Endothelial cell of umbilical vein (primary cell): ENCODE data around the gene CHTOP. TPM values are rescaled to one million over a fixed set of nuclear protein-coding genes. Genes with fewer than 3 reads are reported as not detected.

Experiments
- BruUV-seq: library from RNA; stranded (reverse); fragments of 400-500 nt; replicated peaks from 2 replicates; lab custom pipeline; 2021; lab: Mats Ljungman, UMichigan
- CTCF ChIA-PET: fragments of 300-600, 350-600 bp; sonication (Branson Sonifier 250); formaldehyde crosslinking; loops from one replicate; lab custom pipeline; 2021; ENCODE audit warnings: antibody characterized with exemption, inconsistent platforms; lab: Charles Lee
- POLR2A ChIA-PET: fragments of 300-600, 350-600 bp; sonication (Branson Sonifier 250); formaldehyde crosslinking; loops from one replicate; lab custom pipeline; 2021; ENCODE audit warnings: antibody characterized with exemption, inconsistent platforms; lab: Charles Lee
- DNase-seq: peaks from one replicate; pipeline ENCODE4 v3.0.0-alpha.2; 2011; ENCODE audit warnings: low read depth, low spot score
- FAIRE-seq: peaks from 2 replicates; lab custom pipeline; 2011; peaks lifted over from hg19 to GRCh38; lab: Jason Lieb, UNC
- H2AFZ ChIP-seq: 2 replicates; pipeline ENCODE4 v1.6.0; 2012; ENCODE audit warnings: low read depth, low read length, control low read depth, inconsistent platforms
- H3K27ac ChIP-seq: 2 replicates; pipeline ENCODE4 v1.5.1; 2011; ENCODE audit warnings: low read depth, mild to moderate bottlenecking, control low read depth, low read length, moderate library complexity; ENCODE audit not compliant: insufficient read depth
- H3K27me3 ChIP-seq, 2 experiments: 2 replicates each; pipeline versions ENCODE4 v1.6.0 to v1.6.1; 2011; ENCODE audit warnings: low read length in 2 of 2, mixed read lengths in 1 of 2; ENCODE audit not compliant: control insufficient read depth in 2 of 2, insufficient read depth in 2 of 2
- H3K36me3 ChIP-seq, 2 experiments: 2 replicates in 1 of 2; 3 replicates in 1 of 2; pipeline ENCODE4 v1.5.1; 2011; ENCODE audit warnings: low read length in 2 of 2, mild to moderate bottlenecking in 1 of 2, moderate library complexity in 1 of 2; ENCODE audit not compliant: control insufficient read depth in 2 of 2, insufficient read depth in 2 of 2; ENCODE audit errors: extremely low read depth in 1 of 2
- H3K4me1 ChIP-seq: 3 replicates; pipeline ENCODE4 v1.5.1; 2011; ENCODE audit warnings: mild to moderate bottlenecking, low read length; ENCODE audit not compliant: control insufficient read depth, insufficient read depth; ENCODE audit errors: extremely low read depth
- H3K4me2 ChIP-seq: 2 replicates; pipeline ENCODE4 v1.6.1; 2011; ENCODE audit warnings: low read length, control low read depth, mixed read lengths; ENCODE audit not compliant: insufficient read depth
- H3K4me3 ChIP-seq, 3 experiments: fragments of 200-600 bp in 1 of 3; sonication (generic), shearing (Covaris generic) in 1 of 3; replicated peaks in 1 of 3; 2 replicates each; pipeline ENCODE4 v1.5.1; 2011 to 2016; ENCODE audit warnings: control low read depth in 3 of 3, low read length in 3 of 3, mild to moderate bottlenecking in 2 of 3, inconsistent platforms in 1 of 3, low read depth in 1 of 3, moderate library complexity in 1 of 3; ENCODE audit not compliant: insufficient read depth in 1 of 3
- H3K79me2 ChIP-seq: 2 replicates; pipeline ENCODE4 v1.6.0; 2012; ENCODE audit warnings: low read length, inconsistent platforms; ENCODE audit not compliant: control insufficient read depth, insufficient read depth
- H3K9ac ChIP-seq: replicated peaks from 2 replicates; pipeline ENCODE3; 2011; ENCODE audit warnings: low read length, control low read depth; ENCODE audit not compliant: insufficient read depth; ENCODE audit errors: extremely low read depth
- H3K9me1 ChIP-seq: replicated peaks from 3 replicates; pipeline ENCODE4 v1.6.0; 2011; ENCODE audit warnings: mild to moderate bottlenecking, low read length; ENCODE audit not compliant: control insufficient read depth, insufficient read depth; ENCODE audit errors: extremely low read depth
- H3K9me3 ChIP-seq: replicated peaks from 2 replicates; pipeline ENCODE4 v1.5.1; 2012; ENCODE audit warnings: low read length, inconsistent platforms; ENCODE audit not compliant: control insufficient read depth, insufficient read depth
- H4K20me1 ChIP-seq: replicated peaks from 2 replicates; pipeline ENCODE3; 2011; ENCODE audit warnings: mild to moderate bottlenecking, low read length; ENCODE audit not compliant: control insufficient read depth, insufficient read depth; ENCODE audit errors: extremely low read depth
- EZH2 ChIP-seq: IDR thresholded peaks from 2 replicates; pipeline ENCODE4 v1.6.1; 2012; ENCODE audit warnings: borderline replicate concordance, low read depth, mild to moderate bottlenecking, moderate library complexity, low read length, inconsistent platforms; ENCODE audit not compliant: severe bottlenecking
- GATA2 ChIP-seq: IDR thresholded peaks from 2 replicates; pipeline ENCODE4 v1.7.0; 2011; ENCODE audit warnings: low read depth, mild to moderate bottlenecking, moderate library complexity, mixed read lengths, low read length; ENCODE audit not compliant: insufficient read length, insufficient read depth
- JUN ChIP-seq: IDR thresholded peaks from 2 replicates; pipeline ENCODE4 v1.6.1; 2011; ENCODE audit warnings: borderline replicate concordance, low read depth; ENCODE audit not compliant: insufficient read length, insufficient read depth
- MYC ChIP-seq: IDR thresholded peaks from one replicate; pipeline ENCODE4 v1.6.1; 2011; ENCODE audit warnings: mild to moderate bottlenecking, low read depth, low read length
- dilution Hi-C: fragments of 300-500 bp; cut with MboI; formaldehyde crosslinking; loops from one replicate; pipeline ENCODE4 v1.15.0; 2019; ENCODE audit warnings: low sequenced_read_pairs; ENCODE audit not compliant: extremely low pct_ligation_motif_present
- intact Hi-C: fragments of 100-400 bp; cut with micrococcal nuclease; formaldehyde crosslinking; loops from one replicate; pipeline ENCODE4 v1.10.0; 2022
- polyA plus RNA-seq, 4 experiments: library from polyadenylated mRNA; depleted of rRNA in 3 of 4; stranded (reverse) in 3 of 4; unstranded in 1 of 4; fragments of >200 nt; gene quantifications; 2 replicates each; pipeline versions ENCODE4 v1.2.1 to v1.2.3, GENCODE V29; 2011 to 2012; ENCODE audit warnings: missing spikeins in 1 of 4
- total RNA-seq: library from RNA; stranded (reverse); gene quantifications from 2 replicates; pipeline ENCODE4 v1.2.3, GENCODE V29; 2021
- TF ChIP-seq, protein P1 (sequence below): IDR thresholded peaks from 2 replicates; pipeline ENCODE4 v1.6.1; 2011; ENCODE audit not compliant: insufficient read depth, insufficient read length
- TF ChIP-seq, protein P2 (sequence below), 2 donors: IDR thresholded peaks; 1 replicate in 1 of 2; 2 replicates in 1 of 2; pipeline ENCODE4 v1.5.1; 2011; ENCODE audit warnings: low read length in 2 of 2, mild to moderate bottlenecking in 2 of 2, moderate library complexity in 2 of 2, control low read depth in 1 of 2, inconsistent platforms in 1 of 2, low read depth in 1 of 2; ENCODE audit not compliant: insufficient read depth in 1 of 2; ENCODE audit errors: extremely low read depth in 1 of 2

Gene CHTOP
- total and polyA plus RNA-seq, 2 donors (not counting 3 experiments of a cell fraction or from before 2014, with no cell fraction given), result 62.0 to 74.4 TPM

DNA sequence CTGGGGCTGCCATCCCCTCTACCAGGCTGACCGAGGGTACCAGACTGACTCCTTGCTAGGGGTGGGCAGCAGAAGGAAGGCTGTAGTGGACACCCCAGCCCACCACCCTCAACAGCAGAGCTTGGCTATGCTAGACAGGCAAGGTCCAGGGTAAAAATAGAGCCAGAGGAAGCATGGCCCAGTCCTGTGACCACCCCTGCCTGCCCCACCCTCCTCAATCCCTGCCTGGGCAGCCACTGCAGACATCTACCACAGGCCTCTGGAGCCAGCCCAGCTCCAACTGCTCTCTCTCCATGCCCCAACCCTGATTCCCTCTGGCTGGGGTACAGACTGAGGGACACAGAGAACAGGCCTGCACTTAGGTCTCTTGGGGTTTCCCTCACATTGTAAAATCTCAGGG is 3.9 kb upstream of the CHTOP start:
- H3K36me3 ChIP-seq, result no peaks in the 10 kb centered on the region
- TF ChIP-seq MYC (no peak), GATA2 (no peak), EZH2 (no peak), JUN (no peak)
- TF ChIP-seq, protein P1, sequence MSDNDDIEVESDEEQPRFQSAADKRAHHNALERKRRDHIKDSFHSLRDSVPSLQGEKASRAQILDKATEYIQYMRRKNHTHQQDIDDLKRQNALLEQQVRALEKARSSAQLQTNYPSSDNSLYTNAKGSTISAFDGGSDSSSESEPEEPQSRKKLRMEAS, result no peak
- TF ChIP-seq, protein P2, sequence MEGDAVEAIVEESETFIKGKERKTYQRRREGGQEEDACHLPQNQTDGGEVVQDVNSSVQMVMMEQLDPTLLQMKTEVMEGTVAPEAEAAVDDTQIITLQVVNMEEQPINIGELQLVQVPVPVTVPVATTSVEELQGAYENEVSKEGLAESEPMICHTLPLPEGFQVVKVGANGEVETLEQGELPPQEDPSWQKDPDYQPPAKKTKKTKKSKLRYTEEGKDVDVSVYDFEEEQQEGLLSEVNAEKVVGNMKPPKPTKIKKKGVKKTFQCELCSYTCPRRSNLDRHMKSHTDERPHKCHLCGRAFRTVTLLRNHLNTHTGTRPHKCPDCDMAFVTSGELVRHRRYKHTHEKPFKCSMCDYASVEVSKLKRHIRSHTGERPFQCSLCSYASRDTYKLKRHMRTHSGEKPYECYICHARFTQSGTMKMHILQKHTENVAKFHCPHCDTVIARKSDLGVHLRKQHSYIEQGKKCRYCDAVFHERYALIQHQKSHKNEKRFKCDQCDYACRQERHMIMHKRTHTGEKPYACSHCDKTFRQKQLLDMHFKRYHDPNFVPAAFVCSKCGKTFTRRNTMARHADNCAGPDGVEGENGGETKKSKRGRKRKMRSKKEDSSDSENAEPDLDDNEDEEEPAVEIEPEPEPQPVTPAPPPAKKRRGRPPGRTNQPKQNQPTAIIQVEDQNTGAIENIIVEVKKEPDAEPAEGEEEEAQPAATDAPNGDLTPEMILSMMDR (IDR thresholded peaks at IDR 0.05; ENCODE audit: extremely low read depth in 1 of 2, insufficient read depth in 1 of 2, low read depth in 1 of 2, low read length in 2 of 2), result no peak
- peaks cover 26% of the 10 kb centered on the region for H3K79me2 ChIP-seq
- no peaks in the 10 kb centered on the region for H3K27me3 ChIP-seq
- ChIA-PET POLR2A (interaction anchor here (0.7 kb wide), 1 partner anchor 32 kb away, joined by 3 read pairs; no protein-coding TSS in a partner anchor), CTCF (interaction anchor here (1.5 to 7.8 kb wide), 3 partner anchors 14 to 97 kb away, joined by 4 to 145 read pairs (median 51); partner anchors contain the start of gene S100A14)
- FAIRE-seq, result no peak
- intact Hi-C loops (loop anchor here (5.0 kb wide), 1 partner anchor 42 kb away; the partner anchor contains the start of gene ILF2), dilution Hi-C loops (no loop called here)
- no peaks in the 10 kb centered on the region for H3K9me3 ChIP-seq
- peaks cover 20% of the 10 kb centered on the region for H3K4me1 ChIP-seq
- H3K9me1 ChIP-seq, result no peaks in the 10 kb centered on the region
- no peak overlapping the region for H3K9ac ChIP-seq
- no peak for DNase-seq
- H2AFZ ChIP-seq, result no peak overlapping the region
- H3K4me2 ChIP-seq, result no peak overlapping the region
- H4K20me1 ChIP-seq, result no peaks in the 10 kb centered on the region
- no peak overlapping the region for H3K4me3 ChIP-seq
- BruUV-seq, result no TSS peak
- no peak overlapping the region for H3K27ac ChIP-seq
